GM12891 (cell line): ENCODE results near the gene TRNT1.

Experiments used
- DNase-seq: peaks from one replicate; pipeline ENCODE4 v3.0.0; 2011; ENCODE audit warnings: low spot score; ENCODE audit not compliant: insufficient read length
- FAIRE-seq: peaks from 2 replicates; lab custom pipeline; 2011; peaks lifted over from hg19 to GRCh38; lab: Jason Lieb, UNC
- PAX5 ChIP-seq: IDR thresholded peaks from 2 replicates; pipeline ENCODE4 v1.6.1; 2011; ENCODE audit warnings: low read length, moderate library complexity, mild to moderate bottlenecking; ENCODE audit not compliant: insufficient read depth, severe bottlenecking
- POLR2A ChIP-seq: IDR thresholded peaks from 2 replicates; pipeline ENCODE4 v1.6.1; 2011; ENCODE audit warnings: low read depth, low read length, control low read depth
- POLR2AphosphoS5 ChIP-seq: IDR thresholded peaks from 2 replicates; pipeline ENCODE4 v1.6.1; 2011; ENCODE audit warnings: low read depth, low read length, control low read depth
- POU2F2 ChIP-seq: IDR thresholded peaks from 2 replicates; pipeline ENCODE4 v1.6.1; 2011; ENCODE audit warnings: low read depth, mild to moderate bottlenecking, control low read depth, low read length, moderate library complexity
- SPI1 ChIP-seq: IDR thresholded peaks from 2 replicates; pipeline ENCODE4 v1.6.1; 2011; ENCODE audit warnings: low read depth, low read length, control low read depth
- TAF1 ChIP-seq: IDR thresholded peaks from 2 replicates; pipeline ENCODE4 v1.6.1; 2011; ENCODE audit warnings: low read depth, low read length, control low read depth

TRNT1 gene

GRCh38 chr3:3089017-3089416, 37.7 kb upstream of the TRNT1 start:
- peak; percentile 32 for DNase-seq
- peak; percentile 98 for FAIRE-seq
- TF ChIP-seq TAF1 (no peak), SPI1 (peak; percentile 100), POU2F2 (peak; percentile 25; the same call in 1 of the 2 replicates), POLR2A (no peak)

GRCh38 chr3:3097958-3098357, 28.8 kb upstream of the TRNT1 start:
- FAIRE-seq (no peak), DNase-seq (no peak)
- TF ChIP-seq POU2F2 (no peak), POLR2AphosphoS5 (no peak), TAF1 (no peak), PAX5 (no peak), POLR2A (no peak), SPI1 (no peak)

- no peak for TF ChIP-seq POLR2AphosphoS5
- TF ChIP-seq SPI1 = peak; percentile 74
- DNase-seq (no peak), FAIRE-seq (peak; percentile 56)
Observed at GRCh38 chr3:3101660-3102458, 24.9 kb upstream of the TRNT1 start.

GRCh38 chr3:3102751-3103150, 24.0 kb upstream of the TRNT1 start:
- peak; percentile 16 for FAIRE-seq
- no peak for DNase-seq
- no peak for TF ChIP-seq POU2F2
- TF ChIP-seq SPI1 = peak; percentile 27; the same call in 1 of the 2 replicates

GRCh38 chr3:3105246-3105645, 21.5 kb upstream of the TRNT1 start:
- FAIRE-seq (no peak), DNase-seq (no peak)

GRCh38 chr3:3105815-3106214, 20.9 kb upstream of the TRNT1 start:
- TF ChIP-seq TAF1 = no peak
- no peak for TF ChIP-seq POLR2AphosphoS5
- no peak for TF ChIP-seq POU2F2
- no peak for TF ChIP-seq POLR2A
- TF ChIP-seq PAX5 = no peak
- no peak for TF ChIP-seq SPI1
- FAIRE-seq (no peak), DNase-seq (no peak)

More at GRCh38 chr3:3105246-3105645, 21.5 kb upstream of the TRNT1 start:
- TF ChIP-seq PAX5 = no peak
- TF ChIP-seq POU2F2 = no peak
- TF ChIP-seq SPI1 = no peak
- TF ChIP-seq POLR2A = no peak
- no peak for TF ChIP-seq POLR2AphosphoS5
- TF ChIP-seq TAF1 = no peak

GRCh38 chr3:3107181-3107580, 19.6 kb upstream of the TRNT1 start:
- TF ChIP-seq SPI1 (no peak), PAX5 (no peak), POLR2AphosphoS5 (no peak), POU2F2 (no peak), POLR2A (no peak), TAF1 (no peak)
- no peak for FAIRE-seq

GRCh38 chr3:3107858-3108257, 18.9 kb upstream of the TRNT1 start:
- no peak for FAIRE-seq
- TF ChIP-seq POLR2AphosphoS5 (no peak), POLR2A (no peak), POU2F2 (no peak), PAX5 (no peak), SPI1 (no peak), TAF1 (no peak)

More at GRCh38 chr3:3107181-3107580, 19.6 kb upstream of the TRNT1 start:
- no peak for DNase-seq

GRCh38 chr3:3109407-3110298, 17.1 kb upstream of the TRNT1 start:
- DNase-seq (no peak), FAIRE-seq (peak; percentile 57)
- TF ChIP-seq PAX5 = no peak
- no peak for TF ChIP-seq POLR2AphosphoS5
- TF ChIP-seq TAF1 = no peak
- TF ChIP-seq SPI1 = no peak
- TF ChIP-seq POU2F2 = no peak
- TF ChIP-seq POLR2A = no peak

More at GRCh38 chr3:3107858-3108257, 18.9 kb upstream of the TRNT1 start:
- no peak for DNase-seq

- peak; percentile 92 for FAIRE-seq
- TF ChIP-seq TAF1 (no peak), POLR2A (no peak), POU2F2 (no peak), PAX5 (no peak), POLR2AphosphoS5 (no peak)
Observed at GRCh38 chr3:3110299-3110630, 16.5 kb upstream of the TRNT1 start, which contains the start of gene IL5RA. Gene IL5RA, minus strand, starts transcription at chr3:3110374. Its CDS starts 5,390 bp downstream, at chr3:3104984.

More at GRCh38 chr3:3110299-3110630, 16.5 kb upstream of the TRNT1 start, which contains the start of gene IL5RA:
- no peak for DNase-seq
